Measurements from ENCODE around the gene PRCC. TPM values are rescaled to one million over a fixed set of nuclear protein-coding genes. Genes with fewer than 3 reads are reported as not detected.

The PRCC gene
- total and polyA plus RNA-seq, 2 of the 8 experiments (the other 6 are each of a cell fraction or from before 2014, with no cell fraction given) = 95.2 to 115 TPM

GRCh38 chr1:156749419-156750118 is 17.8 kb upstream of the PRCC start (continued):
- no peak for TF ChIP-seq HDAC2 (IDR thresholded peaks at IDR 0.05; ENCODE audit: borderline replicate concordance in 1 of 2, low read depth in 2 of 2, low read length in 2 of 2)
- no peak for TF ChIP-seq TEAD4 (IDR thresholded peaks at IDR 0.05; ENCODE audit: low read depth, low read length)
- no peak for TF ChIP-seq EP300 (IDR thresholded peaks at IDR 0.05; ENCODE audit: borderline replicate concordance in 1 of 2, low read depth in 2 of 2, low read length in 2 of 2)
- no peak for TF ChIP-seq MAFK (IDR thresholded peaks at IDR 0.05; ENCODE audit: low read depth, low read length)
- no peak for TF ChIP-seq BCL11A (IDR thresholded peaks at IDR 0.05; ENCODE audit: low read depth in 2 of 2, low read length in 2 of 2)
